ENCODE data around the gene TGFB1I1. TPM values are rescaled to one million over a fixed set of nuclear protein-coding genes. Genes with fewer than 3 reads are reported as not detected.

TGFB1I1 gene
- total and polyA plus RNA-seq, 2 of the 13 experiments (the other 11 are each of a cell fraction or from before 2014, with no cell fraction given) = 0.80 to 2.9 TPM

GRCh38 chr16:31477220-31478216 lies 5.6 kb downstream of the TGFB1I1 start (continued):
- TF ChIP-seq POLR2AphosphoS5 (IDR thresholded peaks at IDR 0.05; ENCODE audit: low read depth, low read length) = no peak; the same call in 1 of the 2 replicates
- no peak for TF ChIP-seq ZBTB10 (CRISPR knock-in tag; IDR thresholded peaks at IDR 0.05; ENCODE audit: borderline replicate concordance)
- TF ChIP-seq, protein P1, sequence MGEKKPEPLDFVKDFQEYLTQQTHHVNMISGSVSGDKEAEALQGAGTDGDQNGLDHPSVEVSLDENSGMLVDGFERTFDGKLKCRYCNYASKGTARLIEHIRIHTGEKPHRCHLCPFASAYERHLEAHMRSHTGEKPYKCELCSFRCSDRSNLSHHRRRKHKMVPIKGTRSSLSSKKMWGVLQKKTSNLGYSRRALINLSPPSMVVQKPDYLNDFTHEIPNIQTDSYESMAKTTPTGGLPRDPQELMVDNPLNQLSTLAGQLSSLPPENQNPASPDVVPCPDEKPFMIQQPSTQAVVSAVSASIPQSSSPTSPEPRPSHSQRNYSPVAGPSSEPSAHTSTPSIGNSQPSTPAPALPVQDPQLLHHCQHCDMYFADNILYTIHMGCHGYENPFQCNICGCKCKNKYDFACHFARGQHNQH (CRISPR knock-in tag; IDR thresholded peaks at IDR 0.05) = peak; percentile 71
- TF ChIP-seq, protein P2, sequence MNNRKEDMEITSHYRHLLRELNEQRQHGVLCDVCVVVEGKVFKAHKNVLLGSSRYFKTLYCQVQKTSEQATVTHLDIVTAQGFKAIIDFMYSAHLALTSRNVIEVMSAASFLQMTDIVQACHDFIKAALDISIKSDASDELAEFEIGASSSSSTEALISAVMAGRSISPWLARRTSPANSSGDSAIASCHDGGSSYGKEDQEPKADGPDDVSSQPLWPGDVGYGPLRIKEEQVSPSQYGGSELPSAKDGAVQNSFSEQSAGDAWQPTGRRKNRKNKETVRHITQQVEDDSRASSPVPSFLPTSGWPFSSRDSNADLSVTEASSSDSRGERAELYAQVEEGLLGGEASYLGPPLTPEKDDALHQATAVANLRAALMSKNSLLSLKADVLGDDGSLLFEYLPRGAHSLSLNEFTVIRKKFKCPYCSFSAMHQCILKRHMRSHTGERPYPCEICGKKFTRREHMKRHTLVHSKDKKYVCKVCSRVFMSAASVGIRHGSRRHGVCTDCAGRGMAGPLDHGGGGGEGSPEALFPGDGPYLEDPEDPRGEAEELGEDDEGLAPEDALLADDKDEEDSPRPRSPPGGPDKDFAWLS (CRISPR knock-in tag; IDR thresholded peaks at IDR 0.05; ENCODE audit: borderline replicate concordance) = no peak
- TF ChIP-seq ZNF770 (CRISPR knock-in tag; IDR thresholded peaks at IDR 0.05) = peak; percentile 87
- peak; percentile 40; the same call in 1 of the 2 replicates for TF ChIP-seq CCDC6 (CRISPR knock-in tag; IDR thresholded peaks at IDR 0.05)
- TF ChIP-seq, protein P3, sequence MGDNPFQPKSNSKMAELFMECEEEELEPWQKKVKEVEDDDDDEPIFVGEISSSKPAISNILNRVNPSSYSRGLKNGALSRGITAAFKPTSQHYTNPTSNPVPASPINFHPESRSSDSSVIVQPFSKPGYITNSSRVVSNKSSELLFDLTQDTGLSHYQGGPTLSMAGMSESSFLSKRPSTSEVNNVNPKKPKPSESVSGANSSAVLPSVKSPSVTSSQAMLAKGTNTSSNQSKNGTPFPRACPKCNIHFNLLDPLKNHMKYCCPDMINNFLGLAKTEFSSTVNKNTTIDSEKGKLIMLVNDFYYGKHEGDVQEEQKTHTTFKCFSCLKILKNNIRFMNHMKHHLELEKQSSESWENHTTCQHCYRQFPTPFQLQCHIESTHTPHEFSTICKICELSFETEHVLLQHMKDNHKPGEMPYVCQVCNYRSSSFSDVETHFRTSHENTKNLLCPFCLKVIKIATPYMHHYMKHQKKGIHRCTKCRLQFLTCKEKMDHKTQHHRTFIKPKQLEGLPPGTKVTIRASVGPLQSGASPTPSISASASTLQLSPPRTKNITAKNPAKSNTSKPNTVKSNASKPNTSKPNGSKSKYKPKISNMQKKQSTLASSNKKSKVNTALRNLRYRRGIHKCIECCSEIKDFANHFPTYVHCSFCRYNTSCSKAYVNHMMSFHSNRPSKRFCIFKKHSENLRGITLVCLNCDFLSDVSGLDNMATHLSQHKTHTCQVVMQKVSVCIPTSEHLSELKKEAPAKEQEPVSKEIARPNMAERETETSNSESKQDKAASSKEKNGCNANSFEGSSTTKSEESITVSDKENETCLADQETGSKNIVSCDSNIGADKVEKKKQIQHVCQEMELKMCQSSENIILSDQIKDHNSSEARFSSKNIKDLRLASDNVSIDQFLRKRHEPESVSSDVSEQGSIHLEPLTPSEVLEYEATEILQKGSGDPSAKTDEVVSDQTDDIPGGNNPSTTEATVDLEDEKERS (CRISPR knock-in tag; IDR thresholded peaks at IDR 0.05) = peak; percentile 87; the same call in 1 of the 2 replicates
- TF ChIP-seq, protein P4, sequence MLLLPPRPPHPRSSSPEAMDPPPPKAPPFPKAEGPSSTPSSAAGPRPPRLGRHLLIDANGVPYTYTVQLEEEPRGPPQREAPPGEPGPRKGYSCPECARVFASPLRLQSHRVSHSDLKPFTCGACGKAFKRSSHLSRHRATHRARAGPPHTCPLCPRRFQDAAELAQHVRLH (CRISPR knock-in tag; IDR thresholded peaks at IDR 0.05; ENCODE audit: borderline replicate concordance, low read depth) = peak; percentile 10; the same call in 1 of the 2 replicates
- TF ChIP-seq THAP11 (CRISPR knock-in tag; IDR thresholded peaks at IDR 0.05) = peak; percentile 53
- peak; percentile 7; the same call in 1 of the 2 replicates for TF ChIP-seq KDM3A (CRISPR knock-in tag; IDR thresholded peaks at IDR 0.05; ENCODE audit: low read depth)
- 0 out of 2 replicates have a peak, but pooled peaks have one; percentile 46 for TF ChIP-seq ZNF737 (CRISPR knock-in tag; IDR thresholded peaks at IDR 0.05; ENCODE audit: borderline replicate concordance)
- TF ChIP-seq, protein P5, sequence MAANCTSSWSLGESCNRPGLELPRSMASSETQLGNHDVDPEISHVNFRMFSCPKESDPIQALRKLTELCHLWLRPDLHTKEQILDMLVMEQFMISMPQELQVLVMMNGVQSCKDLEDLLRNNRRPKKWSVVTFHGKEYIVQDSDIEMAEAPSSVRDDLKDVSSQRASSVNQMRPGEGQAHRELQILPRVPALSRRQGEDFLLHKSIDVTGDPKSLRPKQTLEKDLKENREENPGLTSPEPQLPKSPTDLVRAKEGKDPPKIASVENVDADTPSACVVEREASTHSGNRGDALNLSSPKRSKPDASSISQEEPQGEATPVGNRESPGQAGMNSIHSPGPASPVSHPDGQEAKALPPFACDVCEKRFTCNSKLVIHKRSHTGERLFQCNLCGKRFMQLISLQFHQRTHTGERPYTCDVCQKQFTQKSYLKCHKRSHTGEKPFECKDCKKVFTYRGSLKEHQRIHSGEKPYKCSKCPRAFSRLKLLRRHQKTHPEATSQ (CRISPR knock-in tag; IDR thresholded peaks at IDR 0.05; ENCODE audit: borderline replicate concordance) = no peak; the same call in 1 of the 2 replicates
- no peak for TF ChIP-seq SIN3B (IDR thresholded peaks at IDR 0.05; ENCODE audit: low read length)
